H1 (cell line): ENCODE results near the gene OST4. TPM values are rescaled to one million over a fixed set of nuclear protein-coding genes. Genes with fewer than 3 reads are reported as not detected.
A peak's percentile ranks its signal among the peaks of the same experiment; 100 is the strongest.

Source experiments
- CTCF ChIA-PET: fragments of 300-600 bp; sonication (Branson Sonifier 250); formaldehyde crosslinking; loops from one replicate; lab custom pipeline; 2021; ENCODE audit not compliant: partially characterized antibody; lab: Charles Lee
- POLR2A ChIA-PET: fragments of 300-600 bp; sonication (Branson Sonifier 250); formaldehyde crosslinking; loops from one replicate; lab custom pipeline; 2021; ENCODE audit warnings: inconsistent platforms; ENCODE audit not compliant: partially characterized antibody; lab: Charles Lee
- DNase-seq, 2 experiments: peaks; one replicate each; pipeline versions ENCODE4 v3.0.0 to v3.0.0-alpha.2; 2010 to 2022; ENCODE audit warnings: low spot score in 2 of 2, low read depth in 1 of 2, mixed read lengths in 1 of 2
- FAIRE-seq: peaks from 2 replicates; lab custom pipeline; 2011; peaks lifted over from hg19 to GRCh38; lab: Jason Lieb, UNC
- H2AFZ ChIP-seq: 2 replicates; pipeline ENCODE4 v1.8.1; 2012; ENCODE audit warnings: low read length, inconsistent platforms
- H2AK5ac ChIP-seq: 2 replicates; pipeline ENCODE4 v1.6.1; 2013; ENCODE audit warnings: low read depth, low read length
- H2BK120ac ChIP-seq: replicated peaks from 2 replicates; pipeline ENCODE3; 2013; ENCODE audit warnings: low read depth, low read length, inconsistent platforms
- H2BK12ac ChIP-seq: 2 replicates; pipeline ENCODE4 v1.6.1; 2013; ENCODE audit warnings: low read depth, low read length
- H2BK15ac ChIP-seq: 2 replicates; pipeline ENCODE4 v1.6.1; 2013; ENCODE audit warnings: low read length
- H2BK20ac ChIP-seq: 2 replicates; pipeline ENCODE4 v1.6.1; 2013; ENCODE audit warnings: low read length
- H2BK5ac ChIP-seq: 2 replicates; pipeline ENCODE4 v1.6.1; 2013; ENCODE audit warnings: low read depth, low read length
- H3K14ac ChIP-seq: 2 replicates; pipeline ENCODE4 v1.6.1; 2013; ENCODE audit warnings: inconsistent platforms; ENCODE audit not compliant: insufficient read length
- H3K18ac ChIP-seq: 2 replicates; pipeline ENCODE4 v1.6.1; 2013; ENCODE audit warnings: low read length; ENCODE audit errors: extremely low read depth
- H3K23ac ChIP-seq: 2 replicates; pipeline ENCODE4 v1.6.1; 2013; ENCODE audit warnings: inconsistent platforms; ENCODE audit not compliant: insufficient read length
- H3K23me2 ChIP-seq: 2 replicates; pipeline ENCODE4 v1.6.1; 2013; ENCODE audit warnings: low read depth, low read length
- H3K27ac ChIP-seq: 2 replicates; pipeline ENCODE4 v1.6.1; 2011; ENCODE audit warnings: low read depth, low read length, inconsistent platforms
- H3K27me3 ChIP-seq, 4 experiments: replicated peaks in 1 of 4; 1 replicate in 1 of 4; 2 replicates in 3 of 4; pipeline versions ENCODE4 v1.6.1 to v1.8.1; 2011 to 2013; ENCODE audit warnings: low read length in 3 of 4, mild to moderate bottlenecking in 3 of 4, inconsistent platforms in 2 of 4, mixed read lengths in 2 of 4, moderate library complexity in 1 of 4; ENCODE audit not compliant: control insufficient read depth in 3 of 4, insufficient read depth in 3 of 4; ENCODE audit errors: extremely low read depth in 1 of 4
- H3K36me3 ChIP-seq, 4 experiments: 2 replicates each; pipeline versions ENCODE4 v1.6.1 to v1.8.1; 2011 to 2013; ENCODE audit warnings: mild to moderate bottlenecking in 4 of 4, low read length in 3 of 4, moderate library complexity in 2 of 4, control low read depth in 1 of 4, inconsistent platforms in 1 of 4; ENCODE audit not compliant: insufficient read depth in 4 of 4, control insufficient read depth in 2 of 4
- H3K4ac ChIP-seq: replicated peaks from 2 replicates; pipeline ENCODE3; 2013; ENCODE audit warnings: low read length, low read depth, mixed read lengths, inconsistent platforms; ENCODE audit not compliant: insufficient read length
- H3K4me1 ChIP-seq, 4 experiments: replicated peaks in 1 of 4; 1 replicate in 1 of 4; 2 replicates in 3 of 4; pipeline versions ENCODE4 v1.6.1 to v1.8.1; 2011 to 2013; ENCODE audit warnings: low read length in 3 of 4, inconsistent platforms in 2 of 4, mixed read lengths in 1 of 4; ENCODE audit not compliant: insufficient read depth in 4 of 4, control insufficient read depth in 3 of 4
- H3K4me2 ChIP-seq, 2 experiments: 2 replicates each; pipeline versions ENCODE4 v1.6.1 to v1.8.1; 2011 to 2013; ENCODE audit warnings: low read depth in 2 of 2, low read length in 2 of 2, control low read depth in 1 of 2, inconsistent platforms in 1 of 2, mild to moderate bottlenecking in 1 of 2; ENCODE audit not compliant: insufficient read depth in 1 of 2
- H3K4me3 ChIP-seq, 4 experiments: fragments of 200-600, 300-600 bp in 1 of 4; sonication (generic), shearing (Covaris generic), sonication (Bioruptor Twin) in 1 of 4; 2 replicates each; pipeline versions ENCODE4 v1.5.1 to v1.8.1; 2011 to 2016; ENCODE audit warnings: low read length in 4 of 4, low read depth in 3 of 4, control low read depth in 2 of 4, inconsistent platforms in 2 of 4, mild to moderate bottlenecking in 2 of 4, mixed read lengths in 1 of 4, moderate library complexity in 1 of 4; ENCODE audit not compliant: insufficient read depth in 2 of 4; ENCODE audit errors: extremely low read depth in 1 of 4
- H3K56ac ChIP-seq: replicated peaks from 2 replicates; pipeline ENCODE3; 2013; ENCODE audit warnings: low read depth, mild to moderate bottlenecking, mixed read lengths, low read length, inconsistent platforms; ENCODE audit not compliant: insufficient read length
- H3K79me1 ChIP-seq: 2 replicates; pipeline ENCODE4 v1.6.1; 2013; ENCODE audit warnings: low read depth, low read length, control low read depth
- H3K79me2 ChIP-seq, 2 experiments: 2 replicates each; pipeline versions ENCODE4 v1.6.1 to v1.8.1; 2012 to 2013; ENCODE audit warnings: low read length in 2 of 2, mild to moderate bottlenecking in 2 of 2, inconsistent platforms in 1 of 2; ENCODE audit not compliant: insufficient read depth in 2 of 2, control insufficient read depth in 1 of 2
- H3K9ac ChIP-seq, 4 experiments: replicated peaks in 1 of 4; 1 replicate in 1 of 4; 2 replicates in 3 of 4; pipeline versions ENCODE4 v1.6.1 to v1.8.1; 2011 to 2013; ENCODE audit warnings: low read depth in 3 of 4, low read length in 3 of 4, control low read depth in 2 of 4, mild to moderate bottlenecking in 2 of 4, moderate library complexity in 2 of 4, inconsistent platforms in 1 of 4; ENCODE audit errors: extremely low read depth in 1 of 4
- H3K9me3 ChIP-seq, 2 experiments: 2 replicates each; pipeline versions ENCODE4 v1.6.1 to v1.8.1; 2012 to 2013; ENCODE audit warnings: mild to moderate bottlenecking in 2 of 2, moderate library complexity in 2 of 2, control low read depth in 1 of 2, inconsistent platforms in 1 of 2, low read depth in 1 of 2, low read length in 1 of 2, mixed read lengths in 1 of 2; ENCODE audit not compliant: insufficient read depth in 2 of 2
- H4K20me1 ChIP-seq, 2 experiments: replicated peaks in 1 of 2; 2 replicates each; pipeline versions ENCODE3 to v1.8.1; 2011 to 2013; ENCODE audit warnings: inconsistent platforms in 2 of 2, low read length in 2 of 2, mild to moderate bottlenecking in 1 of 2; ENCODE audit not compliant: insufficient read depth in 2 of 2, control insufficient read depth in 1 of 2
- H4K5ac ChIP-seq: 2 replicates; pipeline ENCODE4 v1.6.1; 2013; ENCODE audit warnings: low read length, low read depth, mixed read lengths, inconsistent platforms; ENCODE audit not compliant: insufficient read length
- H4K8ac ChIP-seq: 2 replicates; pipeline ENCODE4 v1.8.0; 2013; ENCODE audit warnings: mild to moderate bottlenecking, moderate library complexity, low read length, inconsistent platforms; ENCODE audit not compliant: insufficient read depth; ENCODE audit errors: extremely low read depth
- H4K91ac ChIP-seq: replicated peaks from 2 replicates; pipeline ENCODE3; 2013; ENCODE audit warnings: low read length, mixed read lengths, inconsistent platforms; ENCODE audit not compliant: insufficient read length
- BRCA1 ChIP-seq: IDR thresholded peaks from 2 replicates; pipeline ENCODE4 v1.6.1; 2012; ENCODE audit warnings: low read depth, low read length, improper control_type of control experiment
- TAF7 ChIP-seq: optimal IDR thresholded peaks from 2 replicates; pipeline ENCODE3; 2011; ENCODE audit warnings: low read depth, mild to moderate bottlenecking, inconsistent platforms, low read length, moderate library complexity, borderline replicate concordance
- WGBS, 2 experiments: shearing (Covaris generic) in 1 of 2; methylation state at CpG; one replicate each; pipeline versions ENCODE4 v1.1.6 to v1.1.7; 2013 to 2015; ENCODE audit warnings: low lambda C conversion rate in 2 of 2, mixed read lengths in 2 of 2, inconsistent platforms in 1 of 2, low coverage in 1 of 2, missing lambda C conversion rate in 1 of 2; ENCODE audit not compliant: insufficient replicate concordance in 2 of 2, insufficient coverage in 1 of 2, insufficient read length in 1 of 2; ENCODE audit errors: extremely low coverage in 1 of 2, missing lambda C conversion rate in 1 of 2; 5-methylcytosine and 5-hydroxymethylcytosine counted together
- polyA plus RNA-seq, 7 experiments: library from polyadenylated mRNA; depleted of rRNA in 3 of 7; stranded (reverse) in 5 of 7; unstranded in 2 of 7; fragments of >200 nt in 5 of 7; fragments of 200-250 nt in 2 of 7; gene quantifications; 1 replicate in 5 of 7; 2 replicates in 1 of 7; 4 replicates in 1 of 7; pipeline versions ENCODE4 v1.2.1 to v1.2.3, GENCODE V29; 2011 to 2013; ENCODE audit warnings: missing spikeins in 2 of 7, mixed read lengths in 2 of 7
- total RNA-seq: library from RNA; stranded (reverse); fragmentation: NEBNext Ultra II Directional; extraction: Animal tissue kit (Norgen Biotek cat#: 25700); gene quantifications from 2 replicates; pipeline ENCODE4 v1.2.1, GENCODE V29; 2021

OST4 gene
- total and polyA plus RNA-seq, 2 of the 8 experiments (the other 6 are each of a cell fraction or from before 2014, with no cell fraction given), result 225 to 865 TPM

- Histone ChIP-seq H3K36me3 (peaks cover 0 to 6% (median 3%) of the 10 kb centered on the region in 4 experiments; a peak in 3 of 8 replicates), H3K56ac (no peak overlapping the region), H3K18ac (no peak overlapping the region), H4K91ac (no peak overlapping the region), H3K27ac (no peak overlapping the region), H3K9me3 (no peaks in the 10 kb centered on the region), H4K20me1 (peaks cover 0 to 11% of the 10 kb centered on the region in 2 experiments), H3K4me3 (no peak overlapping the region), H3K23ac (no peak overlapping the region), H3K79me1 (peaks cover 2% of the 10 kb centered on the region; the same call in 1 of the 2 replicates), H3K79me2 (no peaks in the 10 kb centered on the region), H2AK5ac (no peak overlapping the region), H4K5ac (no peak overlapping the region), H3K4ac (no peak overlapping the region), H3K14ac (no peak overlapping the region), H2BK15ac (no peak overlapping the region), H3K4me1 (peaks cover 0 to 4% (median under 1%) of the 10 kb centered on the region in 4 experiments; a peak in 1 of 7 replicates), H4K8ac (peak overlapping the region; percentile 31; the same call in 1 of the 2 replicates), H3K23me2 (no peaks in the 10 kb centered on the region; the same call in 1 of the 2 replicates), H2BK20ac (no peak overlapping the region), H3K9ac (no peak overlapping the region), H3K27me3 (no peaks in the 10 kb centered on the region), H2BK120ac (no peak overlapping the region), H2BK12ac (no peak overlapping the region), H2AFZ (no peak overlapping the region), H3K4me2 (no peak overlapping the region), H2BK5ac (no peak overlapping the region)
- POLR2A ChIA-PET, result interaction anchor here (1.4 to 1.6 kb wide), 2 partner anchors 23 to 56 kb away, joined by 3 to 4 read pairs; no protein-coding TSS in a partner anchor
- FAIRE-seq (no peak), DNase-seq (no peak)
- WGBS, 2 experiments, result 90% methylated on average over 10 of the region's 10 CpGs; no CpG with 5 or more reads in 1 of the 2 experiments
- CTCF ChIA-PET, result interaction anchor here (1.0 to 3.3 kb wide), 5 partner anchors 11 to 66 kb away, joined by 3 to 32 read pairs (median 5); partner anchors contain the start of gene MAPRE3
- TF ChIP-seq TAF7, result no peak
- TF ChIP-seq BRCA1, result no peak
These were observed 44.2 kb downstream of the OST4 start for GRCh38 chr2:27027211-27027651.
